ENCODE results near the gene VEPH1.

The VEPH1 gene

GRCh38 chr3:157225001-157225400 is 278.2 kb downstream of the VEPH1 start:
- Histone ChIP-seq H3K4me1 (ENCODE audit: control insufficient read depth in 5 of 5, insufficient read depth in 5 of 5, low read length in 5 of 5) (peaks cover 0 to 3% (median 0%) of the 10 kb centered on the region in 5 donors), H3K9ac (ENCODE audit: low read length in 5 of 5) (no peak overlapping the region), H3K36me3 (ENCODE audit: control insufficient read depth in 5 of 5, insufficient read depth in 5 of 5, low read length in 5 of 5) (no peaks in the 10 kb centered on the region), H3K9me3 (ENCODE audit: control insufficient read depth in 5 of 5, low read length in 5 of 5) (no peaks in the 10 kb centered on the region), H3K4me3 (ENCODE audit: low read depth in 1 of 5, low read length in 5 of 5) (no peak overlapping the region), H3K27ac (ENCODE audit: low read depth, low read length) (no peak overlapping the region), H3K27me3 (ENCODE audit: control insufficient read depth in 5 of 5, insufficient read depth in 4 of 5, low read length in 5 of 5) (no peaks in the 10 kb centered on the region)

- Histone ChIP-seq H3K9me3 (ENCODE audit: control insufficient read depth in 5 of 5, low read length in 5 of 5) (no peaks in the 10 kb centered on the region), H3K27me3 (ENCODE audit: control insufficient read depth in 5 of 5, insufficient read depth in 4 of 5, low read length in 5 of 5) (no peaks in the 10 kb centered on the region), H3K4me1 (ENCODE audit: control insufficient read depth in 5 of 5, insufficient read depth in 5 of 5, low read length in 5 of 5) (peaks cover 0 to 3% (median 0%) of the 10 kb centered on the region in 5 donors), H3K4me3 (ENCODE audit: low read depth in 1 of 5, low read length in 5 of 5) (no peak overlapping the region), H3K27ac (ENCODE audit: low read depth, low read length) (no peak overlapping the region), H3K9ac (ENCODE audit: low read length in 5 of 5) (no peak overlapping the region), H3K36me3 (ENCODE audit: control insufficient read depth in 5 of 5, insufficient read depth in 5 of 5, low read length in 5 of 5) (no peaks in the 10 kb centered on the region)
These were observed 282.3 kb downstream of the VEPH1 start for GRCh38 chr3:157220883-157221282.

- Histone ChIP-seq H3K4me3 (ENCODE audit: low read depth in 1 of 5, low read length in 5 of 5) (no peak overlapping the region), H3K4me1 (ENCODE audit: control insufficient read depth in 5 of 5, insufficient read depth in 5 of 5, low read length in 5 of 5) (peaks cover 0 to 3% (median 0%) of the 10 kb centered on the region in 5 donors), H3K36me3 (ENCODE audit: control insufficient read depth in 5 of 5, insufficient read depth in 5 of 5, low read length in 5 of 5) (no peaks in the 10 kb centered on the region), H3K9me3 (ENCODE audit: control insufficient read depth in 5 of 5, low read length in 5 of 5) (no peaks in the 10 kb centered on the region), H3K27me3 (ENCODE audit: control insufficient read depth in 5 of 5, insufficient read depth in 4 of 5, low read length in 5 of 5) (no peaks in the 10 kb centered on the region), H3K9ac (ENCODE audit: low read length in 5 of 5) (no peak overlapping the region), H3K27ac (ENCODE audit: low read depth, low read length) (no peak overlapping the region)
These were observed 283.0 kb downstream of the VEPH1 start for GRCh38 chr3:157220211-157220610.

- H3K36me3 ChIP-seq (ENCODE audit: control insufficient read depth in 5 of 5, insufficient read depth in 5 of 5, low read length in 5 of 5) = no peaks in the 10 kb centered on the region
- H3K27ac ChIP-seq (ENCODE audit: low read depth, low read length) = no peak overlapping the region
These were observed 284.0 kb downstream of the VEPH1 start for GRCh38 chr3:157219215-157219614.

More at GRCh38 chr3:157219215-157219614, 284.0 kb downstream of the VEPH1 start:
- Histone ChIP-seq H3K4me3 (ENCODE audit: low read depth in 1 of 5, low read length in 5 of 5) (no peak overlapping the region), H3K4me1 (ENCODE audit: control insufficient read depth in 5 of 5, insufficient read depth in 5 of 5, low read length in 5 of 5) (peaks cover 0 to 3% (median 0%) of the 10 kb centered on the region in 5 donors), H3K9ac (ENCODE audit: low read length in 5 of 5) (no peak overlapping the region), H3K9me3 (ENCODE audit: control insufficient read depth in 5 of 5, low read length in 5 of 5) (no peaks in the 10 kb centered on the region), H3K27me3 (ENCODE audit: control insufficient read depth in 5 of 5, insufficient read depth in 4 of 5, low read length in 5 of 5) (no peaks in the 10 kb centered on the region)
